K562 (cell line): Measurements from ENCODE around the gene ZNF213. TPM values are rescaled to one million over a fixed set of nuclear protein-coding genes. Genes with fewer than 3 reads are reported as not detected.

Source experiments
- ATAC-seq: fragments of 200-7000 bp; cut with Tn5 transposase; 3 replicates; pipeline ENCODE4 v1.9.1; 2020; ENCODE audit warnings: moderate library complexity
- BruUV-seq: library from RNA; stranded (reverse); fragments of 400-500 nt; replicated peaks from 2 replicates; lab custom pipeline; 2021; lab: Mats Ljungman, UMichigan
- CTCF ChIA-PET: fragments of 300-600 bp; formaldehyde crosslinking; extraction: SDS; loops from one replicate; lab custom pipeline; 2021; ENCODE audit warnings: low intra/inter-chr PET ratio; lab: Yijun Ruan, JAX
- POLR2A ChIA-PET: fragments of 300-600, 350-650 bp; sonication (Branson Sonifier 250); formaldehyde crosslinking; extraction: SDS; loops from one replicate; lab custom pipeline; 2021; ENCODE audit warnings: antibody characterized with exemption, inconsistent platforms; lab: Yijun Ruan, JAX
- DNase-seq, 4 experiments: peaks; one replicate each; pipeline versions ENCODE4 v3.0.0 to v3.0.0-alpha.2; 2011 to 2018; ENCODE audit warnings: low spot score in 3 of 4, mixed read lengths in 3 of 4; ENCODE audit errors: extremely low read depth in 1 of 4
- FAIRE-seq: peaks from 2 replicates; lab custom pipeline; 2011; peaks lifted over from hg19 to GRCh38; lab: Jason Lieb, UNC
- H2AFZ ChIP-seq: 2 replicates; pipeline ENCODE4 v1.6.0; 2011; ENCODE audit warnings: low read depth, low read length, control low read depth, inconsistent platforms
- H3K27ac ChIP-seq: fragments of 200-600 bp; 3 replicates; pipeline ENCODE4 v1.8.0; 2011; ENCODE audit warnings: low read depth, mild to moderate bottlenecking, control low read depth, inconsistent platforms, low read length, moderate library complexity, mixed read lengths; ENCODE audit errors: extremely low read depth
- H3K27me3 ChIP-seq, 2 experiments: fragments of 300-600 bp in 1 of 2; 2 replicates in 1 of 2; 3 replicates in 1 of 2; pipeline versions ENCODE4 v1.6.0 to v1.8.0; 2011; ENCODE audit warnings: inconsistent platforms in 2 of 2, low read length in 2 of 2, mild to moderate bottlenecking in 1 of 2, mixed read lengths in 1 of 2, moderate library complexity in 1 of 2; ENCODE audit not compliant: control insufficient read depth in 2 of 2, insufficient read depth in 2 of 2
- H3K36me3 ChIP-seq: fragments of 300-600 bp; 3 replicates; pipeline ENCODE4 v1.8.0; 2011; ENCODE audit warnings: mild to moderate bottlenecking, low read length, inconsistent platforms; ENCODE audit not compliant: control insufficient read depth, insufficient read depth
- H3K4me1 ChIP-seq, 2 experiments: fragments of 200-600 bp in 1 of 2; replicated peaks in 1 of 2; 2 replicates in 1 of 2; 3 replicates in 1 of 2; pipeline versions ENCODE4 v1.5.1 to v1.8.0; 2011; ENCODE audit warnings: inconsistent platforms in 2 of 2, low read length in 2 of 2, mild to moderate bottlenecking in 1 of 2, mixed read lengths in 1 of 2, moderate library complexity in 1 of 2; ENCODE audit not compliant: control insufficient read depth in 2 of 2, insufficient read depth in 2 of 2
- H3K4me2 ChIP-seq: 2 replicates; pipeline ENCODE4 v1.6.1; 2011; ENCODE audit warnings: low read length, control low read depth, inconsistent platforms, mixed read lengths; ENCODE audit not compliant: insufficient read depth
- H3K4me3 ChIP-seq: fragments of 200-600 bp; sonication (generic), shearing (Covaris generic); 2 replicates; pipeline ENCODE4 v1.5.1; 2016; ENCODE audit warnings: control low read depth, inconsistent platforms
- H3K79me2 ChIP-seq: fragments of 200-600 bp; 3 replicates; pipeline ENCODE4 v1.8.0; 2011; ENCODE audit warnings: low read length, inconsistent platforms; ENCODE audit not compliant: control insufficient read depth, insufficient read depth
- H3K9ac ChIP-seq, 2 experiments: 2 replicates each; pipeline versions ENCODE4 v1.6.0 to v1.6.1; 2011; ENCODE audit warnings: low read depth in 2 of 2, low read length in 2 of 2, control low read depth in 1 of 2, inconsistent platforms in 1 of 2, mild to moderate bottlenecking in 1 of 2, mixed read lengths in 1 of 2; ENCODE audit not compliant: insufficient read depth in 1 of 2
- H3K9me1 ChIP-seq: one replicate; pipeline ENCODE4 v1.6.0; 2011; ENCODE audit warnings: inconsistent platforms, mild to moderate bottlenecking, low read length, moderate library complexity; ENCODE audit not compliant: control insufficient read depth, insufficient read depth
- H3K9me3 ChIP-seq: replicated peaks from 2 replicates; pipeline ENCODE4 v1.5.1; 2011; ENCODE audit warnings: low read depth, low read length, inconsistent platforms; ENCODE audit not compliant: control insufficient read depth, insufficient read depth
- H4K20me1 ChIP-seq: replicated peaks from 2 replicates; pipeline ENCODE4 v1.6.1; 2011; ENCODE audit warnings: low read length, inconsistent platforms, mixed read lengths; ENCODE audit not compliant: control insufficient read depth, insufficient read depth
- EZH2 ChIP-seq: IDR thresholded peaks from 2 replicates; pipeline ENCODE4 v1.6.1; 2012; ENCODE audit warnings: low read depth, mild to moderate bottlenecking, inconsistent platforms, low read length, borderline replicate concordance
- HDAC6 ChIP-seq: IDR thresholded peaks from 2 replicates; pipeline ENCODE4 v1.6.1; 2012; ENCODE audit warnings: low read depth, mild to moderate bottlenecking, control low read depth, inconsistent platforms, low read length, moderate library complexity
- HMG20A ChIP-seq: fragments of 450-650 bp; formaldehyde crosslinking; conservative IDR thresholded peaks from 2 replicates; pipeline ENCODE4 v1.4.0; 2020; ENCODE audit warnings: mild to moderate bottlenecking, mixed read lengths
- HOXB6 ChIP-seq: fragments of 250-450 bp; sonication (Bioruptor Pico); IDR thresholded peaks from 2 replicates; pipeline ENCODE4 v1.5.1; 2022; ENCODE audit warnings: mild to moderate bottlenecking, borderline replicate concordance
- IRF2 ChIP-seq: sonication (generic); formaldehyde crosslinking; IDR thresholded peaks from 2 replicates; pipeline ENCODE4 v1.8.1; 2022; ENCODE audit warnings: mild to moderate bottlenecking, missing genetic modification reagents
- MYC ChIP-seq, 2 experiments: fragments of 250-450 bp in 1 of 2; sonication (Bioruptor Pico) in 1 of 2; IDR thresholded peaks; 2 replicates each; pipeline versions ENCODE4 v1.5.1 to v1.6.1; 2012 to 2021; ENCODE audit warnings: low read depth in 2 of 2, borderline replicate concordance in 1 of 2, improper control_type of control experiment in 1 of 2, low read length in 1 of 2, mild to moderate bottlenecking in 1 of 2, moderate library complexity in 1 of 2
- NR1H2 ChIP-seq: sonication (generic); formaldehyde crosslinking; IDR thresholded peaks from 2 replicates; pipeline ENCODE4 v1.4.0; 2020; ENCODE audit warnings: mild to moderate bottlenecking, missing genetic modification reagents
- PURB ChIP-seq: sonication (generic); formaldehyde crosslinking; IDR thresholded peaks from 2 replicates; pipeline ENCODE4 v1.9.0; 2021; ENCODE audit warnings: low read depth, mild to moderate bottlenecking, missing genetic modification reagents
- ZFP36 ChIP-seq: fragments of 150-350 bp; IDR thresholded peaks from 2 replicates; pipeline ENCODE4 v1.6.1; 2018; ENCODE audit warnings: low read length, low read depth; ENCODE audit not compliant: partially characterized antibody
- WGBS: fragments of 100-300 bp; shearing (Covaris generic); methylation state at CpG from one replicate; pipeline ENCODE4 v1.1.6; 2016; ENCODE audit warnings: low coverage, mixed read lengths; ENCODE audit not compliant: insufficient coverage; ENCODE audit errors: missing lambda C conversion rate; 5-methylcytosine and 5-hydroxymethylcytosine counted together
- in situ Hi-C: fragments of 300-500 bp; cut with MboI; formaldehyde crosslinking; loops from 4 replicates; pipeline ENCODE4 v1.15.0; 2018; ENCODE audit warnings: inconsistent platforms, mixed read lengths
- intact Hi-C: fragments of 100-400 bp; cut with micrococcal nuclease; formaldehyde crosslinking; loops from 2 replicates; pipeline ENCODE4 v1.14.2; 2022
- polyA plus RNA-seq, 8 experiments: library from polyadenylated mRNA; depleted of rRNA in 4 of 8; stranded (reverse) in 5 of 8; unstranded in 3 of 8; fragments of >200 nt; fragmentation: Nextera tagmentation in 2 of 8; fragmentation: Illumina TruSeq in 1 of 8; extraction: Ambion mirVana in 2 of 8; extraction: Trizol in 1 of 8; gene quantifications; 2 replicates each; pipeline versions ENCODE4 v1.2.1 to v1.2.3, GENCODE V29; 2011 to 2014; ENCODE audit warnings: inconsistent platforms in 1 of 8, missing spikeins in 1 of 8
- total RNA-seq, 7 experiments: library from RNA; depleted of rRNA in 6 of 7; stranded (reverse); fragments of >200 nt in 6 of 7; fragmentation: Illumina TruSeq in 2 of 7; extraction: Trizol in 2 of 7; gene quantifications; 2 replicates each; pipeline versions ENCODE4 v1.2.1 to v1.2.3, GENCODE V29; 2011 to 2021; ENCODE audit warnings: low replicate concordance in 1 of 7
- TF ChIP-seq, protein P1 (sequence below): fragments of 250-450 bp; sonication (Bioruptor Pico); IDR thresholded peaks from 2 replicates; pipeline ENCODE4 v1.5.0; 2021
- TF ChIP-seq, protein P2 (sequence below): sonication (generic); formaldehyde crosslinking; IDR thresholded peaks from 2 replicates; pipeline ENCODE4 v1.9.0; 2022; ENCODE audit warnings: mild to moderate bottlenecking, missing genetic modification reagents
- TF ChIP-seq, protein P3 (sequence below), 2 experiments: IDR thresholded peaks in 1 of 2; conservative IDR thresholded peaks in 1 of 2; 2 replicates each; pipeline ENCODE4 v1.6.1; 2016; ENCODE audit warnings: low read depth in 2 of 2, mild to moderate bottlenecking in 1 of 2, missing compliant biosample characterization in 1 of 2, missing genetic modification characterization in 1 of 2, moderate library complexity in 1 of 2
- TF ChIP-seq, protein P4 (sequence below): sonication (generic); formaldehyde crosslinking; IDR thresholded peaks from 2 replicates; pipeline ENCODE4 v1.8.1; 2023; ENCODE audit warnings: missing genetic modification reagents, mild to moderate bottlenecking, borderline replicate concordance

Gene ZNF213
- total and polyA plus RNA-seq, 9 of the 15 experiments (the other 6 are each of a cell fraction or from before 2014, with no cell fraction given) = 0.49 to 10.0 (median 1.8) TPM

DNA sequence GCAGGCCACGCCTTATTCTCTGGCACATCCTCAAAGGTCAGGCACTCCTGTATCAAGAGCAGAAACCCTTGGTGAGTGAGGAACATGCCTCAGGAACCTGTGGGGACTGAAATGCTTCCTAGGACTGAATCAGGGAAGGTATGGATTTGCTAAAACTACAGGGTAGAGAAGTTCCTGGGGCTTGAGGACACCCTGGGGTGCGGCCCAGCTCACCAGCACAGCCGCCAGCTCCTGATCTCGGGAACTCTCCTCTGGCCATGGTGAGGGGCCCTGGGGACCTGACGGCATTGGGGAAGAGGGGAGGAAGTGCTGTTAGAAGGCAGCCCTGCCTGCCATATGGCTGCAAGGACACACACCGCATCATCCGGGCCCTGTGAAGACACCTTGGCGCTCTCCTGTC lies 43.3 kb upstream of the ZNF213 start:
- Histone ChIP-seq H3K9ac (no peak overlapping the region), H3K27me3 (peaks cover 2 to 26% of the 10 kb centered on the region in 2 experiments; a peak in 3 of 5 replicates), H3K27ac (no peak overlapping the region), H3K4me2 (no peak overlapping the region), H2AFZ (no peak overlapping the region), H3K9me1 (no peaks in the 10 kb centered on the region), H3K4me1 (peaks cover 10 to 52% of the 10 kb centered on the region in 2 experiments; a peak in 4 of 5 replicates), H3K9me3 (no peaks in the 10 kb centered on the region), H3K79me2 (no peaks in the 10 kb centered on the region), H3K36me3 (no peaks in the 10 kb centered on the region), H4K20me1 (no peaks in the 10 kb centered on the region), H3K4me3 (no peak overlapping the region)
- ChIA-PET CTCF (no interaction called here), POLR2A (interaction anchor here (0.8 kb wide), 1 partner anchor 20 kb away, joined by 3 read pairs; no protein-coding TSS in a partner anchor)
- DNase-seq = no peak
- no peak for ATAC-seq
- in situ Hi-C loops = no loop called here
- intact Hi-C loops = no loop called here
- no TSS peak for BruUV-seq
- 28% methylated on average over 7 of the region's 8 CpGs for WGBS
- no peak for FAIRE-seq
- TF ChIP-seq HMG20A (no peak), ZFP36 (no peak), HOXB6 (CRISPR knock-in tag) (no peak), IRF2 (CRISPR knock-in tag) (no peak), EZH2 (no peak), MYC (IDR thresholded peaks at IDR 0.05; ENCODE audit: low read depth, low read length) (no peak), MYC (CRISPR knock-in tag; IDR thresholded peaks at IDR 0.05; ENCODE audit: borderline replicate concordance, low read depth) (no peak), NR1H2 (no peak), HDAC6 (no peak), PURB (CRISPR knock-in tag) (no peak)
- TF ChIP-seq, protein P1, sequence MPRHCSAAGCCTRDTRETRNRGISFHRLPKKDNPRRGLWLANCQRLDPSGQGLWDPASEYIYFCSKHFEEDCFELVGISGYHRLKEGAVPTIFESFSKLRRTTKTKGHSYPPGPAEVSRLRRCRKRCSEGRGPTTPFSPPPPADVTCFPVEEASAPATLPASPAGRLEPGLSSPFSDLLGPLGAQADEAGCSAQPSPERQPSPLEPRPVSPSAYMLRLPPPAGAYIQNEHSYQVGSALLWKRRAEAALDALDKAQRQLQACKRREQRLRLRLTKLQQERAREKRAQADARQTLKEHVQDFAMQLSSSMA (CRISPR knock-in tag) = no peak
- TF ChIP-seq, protein P2, sequence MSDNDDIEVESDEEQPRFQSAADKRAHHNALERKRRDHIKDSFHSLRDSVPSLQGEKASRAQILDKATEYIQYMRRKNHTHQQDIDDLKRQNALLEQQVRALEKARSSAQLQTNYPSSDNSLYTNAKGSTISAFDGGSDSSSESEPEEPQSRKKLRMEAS (CRISPR knock-in tag) = no peak
- TF ChIP-seq, protein P3, sequence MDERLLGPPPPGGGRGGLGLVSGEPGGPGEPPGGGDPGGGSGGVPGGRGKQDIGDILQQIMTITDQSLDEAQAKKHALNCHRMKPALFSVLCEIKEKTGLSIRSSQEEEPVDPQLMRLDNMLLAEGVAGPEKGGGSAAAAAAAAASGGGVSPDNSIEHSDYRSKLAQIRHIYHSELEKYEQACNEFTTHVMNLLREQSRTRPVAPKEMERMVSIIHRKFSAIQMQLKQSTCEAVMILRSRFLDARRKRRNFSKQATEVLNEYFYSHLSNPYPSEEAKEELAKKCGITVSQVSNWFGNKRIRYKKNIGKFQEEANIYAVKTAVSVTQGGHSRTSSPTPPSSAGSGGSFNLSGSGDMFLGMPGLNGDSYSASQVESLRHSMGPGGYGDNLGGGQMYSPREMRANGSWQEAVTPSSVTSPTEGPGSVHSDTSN (CRISPR knock-in tag; IDR thresholded peaks at IDR 0.05; ENCODE audit: low read depth) = no peak
- TF ChIP-seq, protein P3 (tag; conservative IDR thresholded peaks at IDR 0.05; ENCODE audit: low read depth) = no peak
- TF ChIP-seq, protein P4, sequence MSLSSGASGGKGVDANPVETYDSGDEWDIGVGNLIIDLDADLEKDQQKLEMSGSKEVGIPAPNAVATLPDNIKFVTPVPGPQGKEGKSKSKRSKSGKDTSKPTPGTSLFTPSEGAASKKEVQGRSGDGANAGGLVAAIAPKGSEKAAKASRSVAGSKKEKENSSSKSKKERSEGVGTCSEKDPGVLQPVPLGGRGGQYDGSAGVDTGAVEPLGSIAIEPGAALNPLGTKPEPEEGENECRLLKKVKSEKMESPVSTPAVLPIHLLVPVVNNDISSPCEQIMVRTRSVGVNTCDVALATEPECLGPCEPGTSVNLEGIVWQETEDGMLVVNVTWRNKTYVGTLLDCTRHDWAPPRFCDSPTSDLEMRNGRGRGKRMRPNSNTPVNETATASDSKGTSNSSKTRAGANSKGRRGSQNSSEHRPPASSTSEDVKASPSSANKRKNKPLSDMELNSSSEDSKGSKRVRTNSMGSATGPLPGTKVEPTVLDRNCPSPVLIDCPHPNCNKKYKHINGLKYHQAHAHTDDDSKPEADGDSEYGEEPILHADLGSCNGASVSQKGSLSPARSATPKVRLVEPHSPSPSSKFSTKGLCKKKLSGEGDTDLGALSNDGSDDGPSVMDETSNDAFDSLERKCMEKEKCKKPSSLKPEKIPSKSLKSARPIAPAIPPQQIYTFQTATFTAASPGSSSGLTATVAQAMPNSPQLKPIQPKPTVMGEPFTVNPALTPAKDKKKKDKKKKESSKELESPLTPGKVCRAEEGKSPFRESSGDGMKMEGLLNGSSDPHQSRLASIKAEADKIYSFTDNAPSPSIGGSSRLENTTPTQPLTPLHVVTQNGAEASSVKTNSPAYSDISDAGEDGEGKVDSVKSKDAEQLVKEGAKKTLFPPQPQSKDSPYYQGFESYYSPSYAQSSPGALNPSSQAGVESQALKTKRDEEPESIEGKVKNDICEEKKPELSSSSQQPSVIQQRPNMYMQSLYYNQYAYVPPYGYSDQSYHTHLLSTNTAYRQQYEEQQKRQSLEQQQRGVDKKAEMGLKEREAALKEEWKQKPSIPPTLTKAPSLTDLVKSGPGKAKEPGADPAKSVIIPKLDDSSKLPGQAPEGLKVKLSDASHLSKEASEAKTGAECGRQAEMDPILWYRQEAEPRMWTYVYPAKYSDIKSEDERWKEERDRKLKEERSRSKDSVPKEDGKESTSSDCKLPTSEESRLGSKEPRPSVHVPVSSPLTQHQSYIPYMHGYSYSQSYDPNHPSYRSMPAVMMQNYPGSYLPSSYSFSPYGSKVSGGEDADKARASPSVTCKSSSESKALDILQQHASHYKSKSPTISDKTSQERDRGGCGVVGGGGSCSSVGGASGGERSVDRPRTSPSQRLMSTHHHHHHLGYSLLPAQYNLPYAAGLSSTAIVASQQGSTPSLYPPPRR = no peak
